ENCODE results near the gene C2orf49. TPM values are rescaled to one million over a fixed set of nuclear protein-coding genes. Genes with fewer than 3 reads are reported as not detected.

C2orf49 gene
- total RNA-seq, 1 experiment from 2014 or later = 18.1 TPM

GRCh38 chr2:105320651-105321215, 16.6 kb upstream of the C2orf49 start:
- no peaks in the 10 kb centered on the region for H3K27me3 Mint-ChIP-seq (ENCODE audit: unreplicated experiment)
- TF ChIP-seq, protein P1, sequence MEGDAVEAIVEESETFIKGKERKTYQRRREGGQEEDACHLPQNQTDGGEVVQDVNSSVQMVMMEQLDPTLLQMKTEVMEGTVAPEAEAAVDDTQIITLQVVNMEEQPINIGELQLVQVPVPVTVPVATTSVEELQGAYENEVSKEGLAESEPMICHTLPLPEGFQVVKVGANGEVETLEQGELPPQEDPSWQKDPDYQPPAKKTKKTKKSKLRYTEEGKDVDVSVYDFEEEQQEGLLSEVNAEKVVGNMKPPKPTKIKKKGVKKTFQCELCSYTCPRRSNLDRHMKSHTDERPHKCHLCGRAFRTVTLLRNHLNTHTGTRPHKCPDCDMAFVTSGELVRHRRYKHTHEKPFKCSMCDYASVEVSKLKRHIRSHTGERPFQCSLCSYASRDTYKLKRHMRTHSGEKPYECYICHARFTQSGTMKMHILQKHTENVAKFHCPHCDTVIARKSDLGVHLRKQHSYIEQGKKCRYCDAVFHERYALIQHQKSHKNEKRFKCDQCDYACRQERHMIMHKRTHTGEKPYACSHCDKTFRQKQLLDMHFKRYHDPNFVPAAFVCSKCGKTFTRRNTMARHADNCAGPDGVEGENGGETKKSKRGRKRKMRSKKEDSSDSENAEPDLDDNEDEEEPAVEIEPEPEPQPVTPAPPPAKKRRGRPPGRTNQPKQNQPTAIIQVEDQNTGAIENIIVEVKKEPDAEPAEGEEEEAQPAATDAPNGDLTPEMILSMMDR (IDR thresholded peaks at IDR 0.05; ENCODE audit: unreplicated experiment) = no peak
- H3K4me1 Mint-ChIP-seq (ENCODE audit: low read depth, unreplicated experiment) = peaks cover 24% of the 10 kb centered on the region
- no peak overlapping the region for H3K4me3 Mint-ChIP-seq (ENCODE audit: low read depth, unreplicated experiment)
- no peak overlapping the region for H3K27ac Mint-ChIP-seq (ENCODE audit: unreplicated experiment)
- no TSS peak for BruUV-seq (replicated peaks)
- H3K36me3 Mint-ChIP-seq (ENCODE audit: insufficient read depth, unreplicated experiment) = no peaks in the 10 kb centered on the region
- no peak for DNase-seq
- H3K9me3 Mint-ChIP-seq (ENCODE audit: low read depth, unreplicated experiment) = no peaks in the 10 kb centered on the region
- intact Hi-C loops (cut with micrococcal nuclease; ENCODE audit: unreplicated experiment) = no loop called here
- CTCF ChIA-PET = interaction anchor here (1.1 kb wide), 1 partner anchor 12 kb away, joined by 4 read pairs; no protein-coding TSS in a partner anchor

- TF ChIP-seq, protein P1 (IDR thresholded peaks at IDR 0.05; ENCODE audit: unreplicated experiment) = no peak
- Mint-ChIP-seq H3K27ac (ENCODE audit: unreplicated experiment) (no peak overlapping the region), H3K27me3 (ENCODE audit: unreplicated experiment) (no peaks in the 10 kb centered on the region), H3K4me3 (ENCODE audit: low read depth, unreplicated experiment) (no peak overlapping the region), H3K4me1 (ENCODE audit: low read depth, unreplicated experiment) (peaks cover 26% of the 10 kb centered on the region), H3K36me3 (ENCODE audit: insufficient read depth, unreplicated experiment) (no peaks in the 10 kb centered on the region), H3K9me3 (ENCODE audit: low read depth, unreplicated experiment) (no peaks in the 10 kb centered on the region)
- no TSS peak for BruUV-seq (replicated peaks)
- no peak for DNase-seq
- CTCF ChIA-PET = interaction anchor here (0.6 kb wide), 1 partner anchor 84 kb away, joined by 5 read pairs; no protein-coding TSS in a partner anchor
- intact Hi-C loops (cut with micrococcal nuclease; ENCODE audit: unreplicated experiment) = no loop called here
These were observed 15.3 kb upstream of the C2orf49 start for GRCh38 chr2:105321875-105322646.

- TF ChIP-seq, protein P1 (IDR thresholded peaks at IDR 0.05; ENCODE audit: unreplicated experiment) = no peak
- Mint-ChIP-seq H3K36me3 (ENCODE audit: insufficient read depth, unreplicated experiment) (peaks cover under 1% of the 10 kb centered on the region), H3K4me1 (ENCODE audit: low read depth, unreplicated experiment) (peaks cover 36% of the 10 kb centered on the region), H3K4me3 (ENCODE audit: low read depth, unreplicated experiment) (no peak overlapping the region), H3K27ac (ENCODE audit: unreplicated experiment) (no peak overlapping the region), H3K27me3 (ENCODE audit: unreplicated experiment) (no peaks in the 10 kb centered on the region), H3K9me3 (ENCODE audit: low read depth, unreplicated experiment) (no peaks in the 10 kb centered on the region)
- no TSS peak for BruUV-seq (replicated peaks)
- no peak for DNase-seq
- CTCF ChIA-PET = no interaction called here
- intact Hi-C loops (cut with micrococcal nuclease; ENCODE audit: unreplicated experiment) = no loop called here
These were observed 14.2 kb upstream of the C2orf49 start for GRCh38 chr2:105323111-105323510.

- H3K9me3 Mint-ChIP-seq (ENCODE audit: low read depth, unreplicated experiment) = no peaks in the 10 kb centered on the region
- intact Hi-C loops (cut with micrococcal nuclease; ENCODE audit: unreplicated experiment) = no loop called here
- H3K4me3 Mint-ChIP-seq (ENCODE audit: low read depth, unreplicated experiment) = no peak overlapping the region
- CTCF ChIA-PET = no interaction called here
- H3K27me3 Mint-ChIP-seq (ENCODE audit: unreplicated experiment) = no peaks in the 10 kb centered on the region
- peaks cover 46% of the 10 kb centered on the region for H3K4me1 Mint-ChIP-seq (ENCODE audit: low read depth, unreplicated experiment)
- no peak for DNase-seq
- TF ChIP-seq, protein P1 (IDR thresholded peaks at IDR 0.05; ENCODE audit: unreplicated experiment) = no peak
- peaks cover 10% of the 10 kb centered on the region for H3K36me3 Mint-ChIP-seq (ENCODE audit: insufficient read depth, unreplicated experiment)
- no peak overlapping the region for H3K27ac Mint-ChIP-seq (ENCODE audit: unreplicated experiment)
- no TSS peak for BruUV-seq (replicated peaks)
These were observed 13.2 kb upstream of the C2orf49 start for GRCh38 chr2:105324101-105324500.

Data from Calu3 (cell line).